GM18520 (cell line): ENCODE results near the gene EPHA1.
"Not testable (repeated sequence)": the region's sequence is repeated elsewhere in the genome, so short reads cannot be mapped to it uniquely, and the experiment has no call there.

Experiments
- ATAC-seq: cut with Tn5 transposase; IDR thresholded peaks from one replicate; pipeline ENCODE4 v1.9.1; 2021; ENCODE audit not compliant: unreplicated experiment

EPHA1 gene

DNA sequence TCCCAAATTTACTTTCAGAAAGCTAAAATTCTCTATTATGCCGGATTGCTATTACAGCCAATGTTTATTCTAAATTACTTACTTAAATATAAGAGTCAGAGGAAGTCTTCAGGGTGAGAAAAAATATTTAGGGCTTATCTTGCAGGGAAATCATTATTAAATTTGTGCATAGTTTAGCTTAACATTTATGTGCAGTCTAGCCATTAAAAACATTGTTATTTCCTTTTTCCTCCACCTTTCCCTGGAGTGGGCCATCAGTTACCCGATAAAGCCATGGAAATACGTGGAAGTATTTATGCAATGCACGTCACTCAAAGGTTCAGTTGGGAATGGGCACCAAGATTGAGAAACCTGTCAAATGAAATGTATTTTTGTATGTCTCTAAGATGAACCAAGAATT is 25.1 kb upstream of the EPHA1 start:
- no peak for ATAC-seq

GRCh38 chr7:143431109-143431508 is 22.5 kb upstream of the EPHA1 start:
- no peak for ATAC-seq

DNA sequence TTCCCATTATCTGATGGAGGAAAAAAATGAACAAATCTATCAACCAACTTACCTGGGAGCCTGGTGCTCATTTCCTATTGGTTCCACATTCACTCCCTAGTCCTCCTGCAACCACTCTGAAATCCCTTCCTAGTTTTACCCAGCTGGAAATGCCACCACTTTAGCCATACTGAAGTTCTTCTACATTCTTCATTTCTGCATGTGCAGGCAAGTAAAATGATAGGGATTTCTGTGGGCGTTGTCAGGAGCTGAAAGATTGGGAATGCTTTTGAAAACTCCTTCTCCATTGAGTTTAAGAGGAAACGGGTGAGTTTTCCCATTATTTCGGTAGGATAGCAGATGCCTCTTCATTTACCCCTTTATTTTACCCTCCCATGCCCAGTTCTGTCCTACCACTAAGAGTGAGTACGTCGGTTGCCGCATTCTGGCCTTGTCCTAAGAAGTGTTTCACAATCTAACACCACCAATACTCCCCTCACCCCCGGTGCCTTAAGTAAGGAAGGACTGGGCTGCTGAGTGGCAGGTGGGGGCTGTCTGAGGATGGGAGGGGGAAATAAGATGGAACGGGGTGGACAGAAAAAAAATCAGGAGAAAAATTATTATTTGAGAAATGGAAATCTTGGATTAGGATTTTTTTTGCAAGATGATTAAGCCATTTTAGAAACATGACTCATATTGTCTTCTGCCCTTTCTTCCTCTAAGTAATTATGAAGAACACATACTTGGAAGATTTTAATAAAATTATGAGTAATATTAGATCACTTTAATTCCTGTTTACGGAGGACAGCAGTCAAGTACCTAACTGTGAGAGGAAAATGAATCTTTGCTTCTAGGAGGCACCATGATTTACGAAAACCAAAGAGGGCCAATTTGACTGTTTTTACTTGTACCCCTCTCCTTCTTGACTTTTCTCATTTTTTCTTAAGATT is 21.4 kb upstream of the EPHA1 start:
- ATAC-seq = no peak

DNA sequence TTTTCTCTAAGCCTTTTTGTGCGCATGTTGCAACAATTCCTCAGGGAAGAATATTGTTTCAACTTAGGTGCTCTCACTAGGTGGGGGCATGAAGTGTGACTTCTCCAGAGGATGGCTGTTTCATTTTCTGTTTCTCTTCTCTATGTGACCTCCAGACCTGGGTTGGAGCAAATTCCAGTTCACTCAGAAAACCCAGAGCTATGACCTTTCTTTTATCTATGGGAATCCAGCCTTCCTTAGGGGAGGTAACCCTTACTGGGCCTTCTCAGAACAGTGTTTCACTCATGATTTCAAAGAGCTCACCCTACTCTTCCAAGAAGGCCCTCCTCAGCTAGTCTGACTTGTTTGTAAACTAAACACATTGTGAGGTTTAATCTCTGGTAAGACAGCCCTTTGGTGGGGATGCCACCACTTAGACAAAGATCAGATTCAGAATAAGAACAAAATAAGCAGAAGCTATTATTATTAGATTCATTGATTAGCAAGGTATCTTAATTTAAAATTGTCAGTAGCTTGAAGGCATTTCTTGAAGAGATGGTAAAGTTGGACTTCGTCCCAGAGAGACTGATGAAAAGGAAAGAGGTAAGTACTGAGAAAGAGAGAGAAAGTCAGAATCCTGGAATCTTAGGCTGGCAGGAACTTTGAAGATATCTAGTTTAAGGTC is 18.0 kb upstream of the EPHA1 start:
- no peak for ATAC-seq

- ATAC-seq = not testable (repeated sequence)
Observed at GRCh38 chr7:143424476-143424875, 15.8 kb upstream of the EPHA1 start.

DNA sequence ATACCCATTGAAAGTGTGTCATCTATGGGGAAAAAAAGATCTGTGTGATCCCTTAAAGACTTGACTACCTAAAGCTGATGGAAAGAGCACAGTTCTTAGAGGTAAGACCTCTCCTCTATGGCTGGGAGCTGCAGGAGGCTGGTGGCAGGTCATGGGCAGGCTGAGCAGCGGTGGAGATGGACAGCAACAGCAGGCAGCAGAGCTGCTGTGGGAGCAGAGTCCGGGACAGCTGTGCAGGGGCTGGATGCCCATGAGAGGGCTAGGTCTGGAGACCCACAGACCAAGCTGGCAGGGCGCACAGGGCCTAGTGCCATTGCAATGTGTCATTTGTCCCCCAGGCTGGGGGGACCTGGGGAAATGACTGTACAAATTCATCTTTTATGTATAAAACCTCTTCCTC is 13.4 kb upstream of the EPHA1 start:
- no peak for ATAC-seq

DNA sequence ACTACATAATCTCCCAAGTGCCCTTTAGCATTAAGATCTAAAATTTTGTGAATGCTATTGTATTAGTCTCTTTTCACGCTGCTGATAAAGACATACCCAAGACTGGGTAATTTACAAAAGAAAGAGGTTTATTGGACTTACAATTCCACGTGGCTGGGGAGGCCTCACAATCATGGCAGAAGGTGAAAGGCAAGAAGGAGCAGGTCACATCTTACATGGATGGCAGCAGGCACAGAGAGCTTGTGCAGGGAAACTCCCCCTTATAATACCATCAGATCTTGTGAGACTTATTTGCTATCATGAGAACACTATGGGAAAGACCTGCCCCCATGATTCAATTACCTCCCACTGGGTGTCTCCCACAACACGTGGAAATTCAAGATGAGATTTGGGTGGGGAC is 12.0 kb upstream of the EPHA1 start:
- ATAC-seq = not testable (repeated sequence)

DNA sequence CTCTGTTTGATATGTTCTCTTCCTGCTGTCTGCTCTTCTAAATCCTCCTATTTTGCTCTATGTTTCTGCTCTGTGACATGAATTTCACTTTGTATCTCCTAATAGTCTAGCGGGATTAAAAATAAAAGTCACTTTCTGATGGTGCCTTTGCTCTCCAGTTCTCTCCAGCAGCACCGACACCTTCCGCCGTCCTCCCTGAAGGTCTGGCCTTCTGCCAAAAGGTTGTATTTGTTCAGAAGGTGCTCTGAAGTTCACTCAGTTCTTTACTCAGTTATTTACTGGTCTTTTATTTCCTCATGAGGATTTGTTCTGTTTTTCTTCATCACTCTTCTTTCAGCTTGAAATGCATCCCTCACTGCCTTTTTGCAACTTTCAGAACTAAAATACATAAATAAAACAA is 11.2 kb upstream of the EPHA1 start:
- no peak for ATAC-seq

GRCh38 chr7:143418681-143419458 is 10.2 kb upstream of the EPHA1 start:
- ATAC-seq = no peak

GRCh38 chr7:143417734-143418383 is 9.2 kb upstream of the EPHA1 start:
- ATAC-seq = no peak

- no peak for ATAC-seq
Observed at GRCh38 chr7:143416565-143417149, 8.0 kb upstream of the EPHA1 start.

DNA sequence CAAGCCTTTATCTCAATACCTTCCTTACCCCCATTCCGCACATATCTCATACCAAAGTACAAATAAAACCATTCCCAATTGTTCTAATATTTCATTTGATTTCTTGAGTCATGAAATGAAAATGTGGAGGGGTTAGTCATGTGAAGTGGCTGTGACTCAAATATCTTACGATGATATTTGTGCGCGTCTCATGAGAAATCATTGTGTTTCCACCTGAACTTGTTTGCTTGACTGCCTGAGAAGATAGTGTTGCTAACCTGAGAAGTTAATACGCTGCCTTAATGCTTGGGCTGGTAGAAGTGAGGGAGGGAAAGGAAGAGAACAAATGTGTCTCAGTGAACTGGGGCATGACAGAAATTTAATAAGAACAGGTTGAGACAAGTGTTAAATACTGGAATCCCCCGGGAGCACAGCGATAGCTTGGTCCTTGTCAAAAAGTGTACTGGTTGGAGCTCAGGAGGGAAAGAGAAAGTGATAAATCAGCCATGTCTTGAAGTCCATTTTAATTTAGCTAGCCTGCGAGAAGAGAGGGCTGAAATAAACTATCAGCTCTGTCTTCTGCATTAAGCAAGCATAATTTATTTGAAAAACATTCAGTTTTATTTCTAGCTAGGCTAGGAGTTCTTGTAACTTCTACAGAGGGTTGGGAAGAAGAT is 7.2 kb upstream of the EPHA1 start:
- no peak for ATAC-seq

- not testable (repeated sequence) for ATAC-seq
Observed at GRCh38 chr7:143415209-143415608, 6.6 kb upstream of the EPHA1 start.

GRCh38 chr7:143413123-143413522 is 4.5 kb upstream of the EPHA1 start:
- ATAC-seq = no peak

DNA sequence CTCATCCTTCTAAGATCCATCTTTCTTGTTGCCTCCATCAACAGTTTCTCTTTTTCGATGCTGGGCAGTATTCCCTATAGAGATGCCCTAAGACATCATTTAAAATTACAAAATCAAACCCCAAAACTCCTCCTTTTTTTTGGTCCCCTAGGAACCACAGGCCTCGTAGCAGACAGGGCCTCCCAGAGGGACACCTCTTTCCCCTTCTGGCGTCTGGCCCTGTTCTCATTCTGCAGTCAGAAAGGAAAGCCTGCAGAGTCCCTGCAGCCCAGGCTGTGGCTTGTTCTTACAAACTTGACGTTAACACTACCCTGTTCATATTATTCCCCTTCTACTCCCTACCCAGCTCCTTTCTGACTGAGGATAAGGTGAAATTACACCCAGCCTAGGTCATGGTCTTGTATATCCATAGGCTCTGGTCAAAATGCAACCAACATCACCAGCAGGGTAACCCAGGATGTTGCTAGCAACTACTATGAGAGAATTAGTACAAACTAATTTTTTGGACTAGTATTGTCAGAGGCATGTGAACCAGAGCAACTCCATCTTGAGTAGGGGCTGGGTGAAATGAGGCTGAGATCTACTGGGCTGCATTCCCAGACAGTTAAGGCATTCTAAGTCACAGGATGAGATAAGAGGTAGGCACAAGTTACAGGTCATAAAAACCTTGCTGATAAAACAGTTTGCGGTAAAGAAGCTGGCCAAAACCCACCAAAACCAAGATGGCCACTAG is 3.5 kb upstream of the EPHA1 start:
- no peak for ATAC-seq

GRCh38 chr7:143410521-143411004 is 1.9 kb upstream of the EPHA1 start:
- ATAC-seq = no peak

GRCh38 chr7:143408252-143408685 is 387 bp downstream of the EPHA1 start:
- no peak for ATAC-seq

GRCh38 chr7:143407287-143408251 is 1.1 kb downstream of the EPHA1 start:
- no peak for ATAC-seq
